Measurements from ENCODE around the gene LMCD1.

LMCD1 gene

DNA sequence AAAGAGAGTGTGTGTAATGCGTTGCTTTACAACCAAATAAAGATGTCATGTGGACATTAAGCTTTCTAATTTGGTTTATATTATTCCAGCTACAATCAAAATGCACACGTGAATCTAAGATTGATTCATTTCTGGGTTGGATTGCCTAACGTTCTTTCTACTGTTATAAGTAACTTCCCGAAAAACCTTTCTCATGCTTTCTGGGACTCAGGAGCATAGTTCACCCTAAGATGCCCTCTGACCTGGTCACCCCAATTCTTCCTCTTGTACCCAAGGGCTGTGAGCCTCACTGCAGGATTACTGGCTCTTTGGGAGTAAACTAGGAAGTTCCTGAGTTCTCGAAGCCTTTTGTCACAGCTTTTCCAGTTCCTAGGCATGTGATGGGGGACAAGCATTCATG is 12.7 kb upstream of the LMCD1 start:
- TF ChIP-seq, protein P1, sequence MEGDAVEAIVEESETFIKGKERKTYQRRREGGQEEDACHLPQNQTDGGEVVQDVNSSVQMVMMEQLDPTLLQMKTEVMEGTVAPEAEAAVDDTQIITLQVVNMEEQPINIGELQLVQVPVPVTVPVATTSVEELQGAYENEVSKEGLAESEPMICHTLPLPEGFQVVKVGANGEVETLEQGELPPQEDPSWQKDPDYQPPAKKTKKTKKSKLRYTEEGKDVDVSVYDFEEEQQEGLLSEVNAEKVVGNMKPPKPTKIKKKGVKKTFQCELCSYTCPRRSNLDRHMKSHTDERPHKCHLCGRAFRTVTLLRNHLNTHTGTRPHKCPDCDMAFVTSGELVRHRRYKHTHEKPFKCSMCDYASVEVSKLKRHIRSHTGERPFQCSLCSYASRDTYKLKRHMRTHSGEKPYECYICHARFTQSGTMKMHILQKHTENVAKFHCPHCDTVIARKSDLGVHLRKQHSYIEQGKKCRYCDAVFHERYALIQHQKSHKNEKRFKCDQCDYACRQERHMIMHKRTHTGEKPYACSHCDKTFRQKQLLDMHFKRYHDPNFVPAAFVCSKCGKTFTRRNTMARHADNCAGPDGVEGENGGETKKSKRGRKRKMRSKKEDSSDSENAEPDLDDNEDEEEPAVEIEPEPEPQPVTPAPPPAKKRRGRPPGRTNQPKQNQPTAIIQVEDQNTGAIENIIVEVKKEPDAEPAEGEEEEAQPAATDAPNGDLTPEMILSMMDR (conservative IDR thresholded peaks at IDR 0.05), result no peak
- no peak overlapping the region for H3K27ac ChIP-seq

DNA sequence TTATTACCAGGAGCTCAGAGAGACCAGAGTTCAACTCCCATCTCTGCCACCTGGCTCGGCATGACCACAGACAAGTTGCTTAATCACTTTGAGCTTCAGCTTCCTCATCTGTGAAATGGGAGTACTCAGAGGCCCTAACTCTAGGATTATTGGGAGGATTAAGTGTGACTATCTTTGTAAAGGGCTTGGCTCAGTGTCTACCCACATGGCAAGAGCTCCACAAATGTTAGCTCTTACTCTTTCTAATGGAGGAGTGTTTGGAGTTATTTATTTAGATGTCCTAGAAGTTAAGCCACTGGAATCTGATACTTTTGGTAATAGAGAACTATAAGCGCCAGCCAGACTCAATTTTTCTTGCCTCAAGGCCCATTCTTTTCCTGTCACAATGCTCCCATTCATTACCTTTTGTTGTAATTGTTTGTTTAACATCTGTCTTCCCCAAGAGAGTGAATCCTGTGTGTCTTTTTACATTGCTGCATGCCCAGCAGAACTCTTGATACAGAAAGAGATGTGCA is 12.3 kb upstream of the LMCD1 start:
- H3K27ac ChIP-seq, result no peak overlapping the region

DNA sequence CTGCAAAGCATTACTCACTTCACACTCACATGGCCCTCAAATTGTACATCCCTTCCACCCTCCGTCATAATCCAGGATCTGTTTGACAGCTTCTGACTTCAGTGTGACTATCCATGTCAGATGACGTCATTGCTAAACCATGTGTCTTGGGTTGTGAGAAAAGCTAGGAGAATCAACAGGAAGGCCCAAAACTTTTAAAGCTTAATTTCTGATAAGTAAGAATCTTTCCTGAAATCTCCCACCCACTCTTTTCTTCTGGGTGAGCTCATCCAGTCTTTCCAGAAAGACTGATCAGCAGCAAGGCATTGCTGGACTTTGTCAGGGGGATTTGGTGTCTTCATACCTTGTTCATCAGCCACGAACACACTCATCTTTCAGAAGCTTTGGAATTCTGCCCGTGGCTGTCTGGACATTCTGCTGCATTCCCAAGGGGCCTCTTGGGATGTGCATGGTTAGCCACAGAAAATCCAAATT is 11.5 kb upstream of the LMCD1 start:
- no peak overlapping the region for H3K27ac ChIP-seq
- TF ChIP-seq, protein P1 (conservative IDR thresholded peaks at IDR 0.05), result no peak

More for the DNA sequence above, 12.3 kb upstream of the LMCD1 start:
- TF ChIP-seq, protein P1 (conservative IDR thresholded peaks at IDR 0.05), result no peak

DNA sequence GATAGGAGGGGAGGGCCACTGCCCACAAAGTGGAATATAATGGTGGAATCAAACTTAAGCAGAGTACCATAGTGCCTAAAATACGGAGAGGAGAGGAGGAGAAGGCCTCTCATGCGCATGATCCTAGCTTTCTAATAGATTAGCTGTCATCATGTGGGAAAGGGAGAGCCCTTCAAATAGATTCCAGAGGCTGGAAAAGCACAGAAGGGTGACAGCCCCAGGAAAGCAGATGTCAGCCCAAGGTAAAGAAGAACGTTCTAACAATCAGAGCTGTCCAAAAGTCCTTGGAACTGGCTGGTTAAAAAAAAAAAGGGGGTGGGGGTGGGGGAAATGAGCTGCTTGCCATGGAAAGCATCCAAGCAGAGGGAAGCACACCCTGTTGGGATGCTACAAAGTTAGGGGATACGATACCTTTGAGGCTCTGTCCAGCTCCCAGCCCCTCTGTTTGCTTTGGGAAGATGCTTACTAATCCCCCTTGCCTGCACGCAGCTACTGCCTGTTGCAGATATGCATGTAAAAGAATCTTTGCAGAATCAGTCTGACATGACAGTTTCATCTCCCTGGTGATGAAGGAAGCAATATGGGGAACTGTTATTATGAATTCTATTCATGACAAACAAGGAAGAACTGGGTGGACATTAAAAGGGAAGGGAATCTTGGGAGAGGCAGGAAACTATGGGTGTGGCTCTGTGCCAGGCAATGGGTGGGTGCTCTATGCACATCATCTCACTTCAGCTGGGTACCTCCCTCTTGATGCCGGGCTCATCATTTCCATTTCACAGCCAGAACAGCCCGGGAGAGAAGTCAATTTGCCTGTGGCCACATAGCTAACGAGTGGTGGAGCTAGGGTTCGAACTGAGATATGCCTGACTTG is 10.1 kb upstream of the LMCD1 start:
- TF ChIP-seq, protein P1 (conservative IDR thresholded peaks at IDR 0.05), result no peak
- H3K27ac ChIP-seq, result no peak overlapping the region

DNA sequence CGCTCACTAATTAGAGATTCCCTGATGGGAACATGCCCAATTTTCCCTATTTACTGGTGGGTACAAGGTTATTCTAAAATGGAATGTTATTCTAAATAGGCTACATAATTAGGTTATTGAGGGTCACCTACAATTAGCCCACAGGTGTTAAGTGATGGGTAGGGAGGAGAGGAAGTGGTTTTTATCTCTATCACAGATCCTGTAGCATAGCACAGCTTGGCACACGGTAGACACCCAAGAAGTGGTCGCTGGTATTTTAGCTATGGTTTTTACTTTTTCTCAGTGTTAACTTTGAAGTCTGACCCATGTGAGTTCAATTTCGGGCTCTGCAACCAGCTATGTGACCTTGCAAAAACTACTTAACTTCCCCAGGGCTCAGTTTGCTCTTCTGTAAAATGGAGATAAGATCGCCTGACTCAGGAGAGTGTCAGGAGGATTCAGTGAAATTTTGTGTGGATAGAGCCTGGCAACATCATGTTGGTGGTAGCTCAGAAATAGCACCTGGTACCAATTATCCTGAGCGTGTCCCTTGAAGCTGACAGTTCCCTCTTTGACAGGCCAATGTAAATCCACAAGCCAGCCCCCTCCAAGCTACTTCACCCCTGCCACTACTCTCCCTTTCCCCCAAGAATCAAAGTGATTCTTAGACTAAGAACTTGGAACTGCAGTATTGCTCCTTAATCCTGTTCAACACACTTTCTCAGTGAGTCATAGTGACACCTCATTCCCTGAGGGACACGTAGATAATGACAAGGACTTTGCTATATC is 8.7 kb upstream of the LMCD1 start:
- no peak overlapping the region for H3K27ac ChIP-seq
- TF ChIP-seq, protein P1 (conservative IDR thresholded peaks at IDR 0.05), result no peak

DNA sequence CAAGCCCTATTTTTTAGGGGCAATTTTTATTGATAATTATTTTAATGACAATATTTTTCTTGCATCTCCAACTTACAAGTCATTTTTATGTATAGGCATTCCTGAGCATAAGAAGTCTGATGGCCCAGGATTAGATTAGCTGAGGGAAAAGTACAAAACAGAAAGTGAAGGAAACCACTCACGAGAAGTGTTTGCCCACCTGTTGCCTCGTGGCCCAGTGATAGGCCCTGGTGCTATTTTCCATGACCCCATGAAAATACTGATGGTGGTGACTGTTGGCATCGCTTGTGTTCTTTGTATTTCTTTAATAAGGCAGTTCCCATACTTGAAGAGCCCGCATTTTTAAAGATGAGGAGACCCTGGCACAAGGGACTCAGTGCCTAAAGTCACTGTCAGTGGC is 7.9 kb upstream of the LMCD1 start:
- TF ChIP-seq, protein P1 (conservative IDR thresholded peaks at IDR 0.05), result no peak
- H3K27ac ChIP-seq, result no peak overlapping the region

DNA sequence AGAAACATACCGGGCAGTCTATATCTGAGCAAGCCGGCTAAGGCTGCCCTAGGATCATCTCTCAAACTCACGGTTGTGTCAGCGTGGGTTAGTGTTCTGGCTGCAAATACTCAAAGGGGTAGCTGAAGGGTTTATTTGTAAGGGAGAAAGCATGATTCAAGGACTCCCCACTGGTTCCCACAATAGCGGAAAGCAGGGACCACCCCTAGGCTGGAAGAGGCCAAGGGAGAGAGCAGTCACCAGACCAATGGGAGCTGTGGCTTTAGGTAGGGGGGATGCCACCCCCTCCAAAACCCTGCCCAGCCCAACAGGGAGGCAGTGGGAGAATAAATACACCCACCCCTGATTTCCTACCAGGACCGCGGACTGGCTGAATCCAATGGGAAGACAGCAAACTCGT is 7.3 kb upstream of the LMCD1 start:
- H3K27ac ChIP-seq, result no peak overlapping the region
- TF ChIP-seq, protein P1 (conservative IDR thresholded peaks at IDR 0.05), result no peak
